ENCODE results near the gene PAK1IP1. TPM values are rescaled to one million over a fixed set of nuclear protein-coding genes. Genes with fewer than 3 reads are reported as not detected.

PAK1IP1 gene
- polyA plus RNA-seq, 1 of the 3 experiments (the other 2 are of a cell fraction), result 16.2 TPM

DNA sequence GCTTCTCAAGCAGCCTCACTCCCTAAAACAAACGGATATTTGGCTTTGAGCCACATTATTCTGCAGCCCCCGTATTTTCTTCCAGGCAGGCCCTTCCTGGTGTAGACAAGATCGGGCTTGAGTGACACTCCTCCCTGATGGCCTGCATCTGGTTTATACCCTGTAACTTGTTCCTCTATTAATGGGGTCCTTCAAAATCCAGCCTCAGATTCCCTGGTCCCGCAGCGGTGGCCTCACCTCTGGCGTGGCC, 27.7 kb downstream of the PAK1IP1 start:
- Histone ChIP-seq H3K27me3 (ENCODE audit: insufficient read depth) (no peaks in the 10 kb centered on the region), H3F3A (replicated peaks; ENCODE audit: insufficient read depth) (peaks cover 7% of the 10 kb centered on the region), H3K4me1 (ENCODE audit: control insufficient read depth in 1 of 2, insufficient read depth in 2 of 2, low read depth in 1 of 2, low read length in 1 of 2) (peaks cover 9 to 16% of the 10 kb centered on the region in 2 experiments; a peak in 2 of 4 replicates), H3K9me2 (no peaks in the 10 kb centered on the region), H3K79me2 (ENCODE audit: insufficient read depth) (peaks cover 38% of the 10 kb centered on the region), H3K4me2 (peak overlapping the region; percentile 85), H3K9me3 (no peaks in the 10 kb centered on the region), H3K4me3 (ENCODE audit: low read depth in 2 of 2, low read length in 1 of 2) (peak overlapping the region; percentile 65 to 93), H2AFZ (ENCODE audit: low read depth) (peak overlapping the region; percentile 89), H3K36me3 (replicated peaks in 1 of 2; ENCODE audit: control insufficient read depth in 1 of 2, insufficient read depth in 2 of 2, low read length in 1 of 2) (peaks cover 0 to 6% of the 10 kb centered on the region in 2 experiments), H3K9ac (peak overlapping the region; percentile 87), H4K20me1 (ENCODE audit: insufficient read depth) (no peaks in the 10 kb centered on the region), H3K27ac (ENCODE audit: low read depth in 2 of 2, low read length in 1 of 2) (peak overlapping the region; percentile 86 to 88)
- CTCF ChIA-PET, result interaction anchor here (0.8 to 1.2 kb wide), 3 partner anchors 25 to 216 kb away, joined by 3 to 4 read pairs (median 3); partner anchors contain the start of gene TMEM14B
- WGBS (ENCODE audit: low lambda C conversion rate), result 0% methylated on average over 6 of the region's 6 CpGs
- DNase-seq, result no peak
- POLR2A ChIA-PET, result interaction anchor here (0.6 to 4.7 kb wide), 5 partner anchors 15 to 165 kb away, joined by 3 to 66 read pairs (median 3); partner anchors contain the start of genes C6orf52, PAK1IP1, SYCP2L and TMEM14B
- TF ChIP-seq PBX3 (IDR thresholded peaks at IDR 0.05), result 0 out of 2 replicates have a peak, but pooled peaks have one; percentile 9
- TF ChIP-seq NFIC (IDR thresholded peaks at IDR 0.05; ENCODE audit: borderline replicate concordance), result peak; percentile 49
- TF ChIP-seq RAD21 (IDR thresholded peaks at IDR 0.05; ENCODE audit: low read length), result no peak

GRCh38 chr6:10722820-10723566, 28.2 kb downstream of the PAK1IP1 start, which contains the start of gene TMEM14C:
TMEM14C (plus strand) TSS chr6:10723070; CDS start chr6:10724614, 1,544 bp downstream.
- Histone ChIP-seq H3F3A (replicated peaks; ENCODE audit: insufficient read depth) (peaks cover 7% of the 10 kb centered on the region), H4K20me1 (ENCODE audit: insufficient read depth) (no peaks in the 10 kb centered on the region), H3K9me3 (no peaks in the 10 kb centered on the region), H3K4me2 (peak within 1 kb of the TSS; percentile 85), H2AFZ (ENCODE audit: low read depth) (peak within 1 kb of the TSS; percentile 95), H3K9ac (peak within 1 kb of the TSS; percentile 87), H3K27me3 (ENCODE audit: insufficient read depth) (no peaks in the 10 kb centered on the region), H3K9me2 (no peaks in the 10 kb centered on the region), H3K79me2 (ENCODE audit: insufficient read depth) (peaks cover 43% of the 10 kb centered on the region), H3K36me3 (replicated peaks in 1 of 2; ENCODE audit: control insufficient read depth in 1 of 2, insufficient read depth in 2 of 2, low read length in 1 of 2) (peaks cover 3 to 9% of the 10 kb centered on the region in 2 experiments), H3K4me3 (ENCODE audit: low read depth in 2 of 2, low read length in 1 of 2) (peak within 1 kb of the TSS; percentile 65 to 93), H3K4me1 (ENCODE audit: control insufficient read depth in 1 of 2, insufficient read depth in 2 of 2, low read depth in 1 of 2, low read length in 1 of 2) (peaks cover 9 to 16% of the 10 kb centered on the region in 2 experiments; a peak in 2 of 4 replicates), H3K27ac (ENCODE audit: low read depth in 2 of 2, low read length in 1 of 2) (peak within 1 kb of the TSS; percentile 88 to 90)
- ChIA-PET CTCF (interaction anchor here (0.8 to 1.3 kb wide), 5 partner anchors 24 to 346 kb away, joined by 3 to 4 read pairs (median 3); partner anchors contain the start of gene TMEM14B), POLR2A (interaction anchor here (1.0 to 4.7 kb wide), 5 partner anchors 15 to 164 kb away, joined by 3 to 66 read pairs (median 4); partner anchors contain the start of genes C6orf52, PAK1IP1, SYCP2L and TMEM14B)
- under 1% methylated on average over 30 of the region's 55 CpGs for WGBS (ENCODE audit: low lambda C conversion rate)
- peak; percentile 97 for DNase-seq
- TF ChIP-seq, protein P1, sequence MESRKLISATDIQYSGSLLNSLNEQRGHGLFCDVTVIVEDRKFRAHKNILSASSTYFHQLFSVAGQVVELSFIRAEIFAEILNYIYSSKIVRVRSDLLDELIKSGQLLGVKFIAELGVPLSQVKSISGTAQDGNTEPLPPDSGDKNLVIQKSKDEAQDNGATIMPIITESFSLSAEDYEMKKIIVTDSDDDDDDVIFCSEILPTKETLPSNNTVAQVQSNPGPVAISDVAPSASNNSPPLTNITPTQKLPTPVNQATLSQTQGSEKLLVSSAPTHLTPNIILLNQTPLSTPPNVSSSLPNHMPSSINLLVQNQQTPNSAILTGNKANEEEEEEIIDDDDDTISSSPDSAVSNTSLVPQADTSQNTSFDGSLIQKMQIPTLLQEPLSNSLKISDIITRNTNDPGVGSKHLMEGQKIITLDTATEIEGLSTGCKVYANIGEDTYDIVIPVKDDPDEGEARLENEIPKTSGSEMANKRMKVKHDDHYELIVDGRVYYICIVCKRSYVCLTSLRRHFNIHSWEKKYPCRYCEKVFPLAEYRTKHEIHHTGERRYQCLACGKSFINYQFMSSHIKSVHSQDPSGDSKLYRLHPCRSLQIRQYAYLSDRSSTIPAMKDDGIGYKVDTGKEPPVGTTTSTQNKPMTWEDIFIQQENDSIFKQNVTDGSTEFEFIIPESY (IDR thresholded peaks at IDR 0.05; ENCODE audit: borderline replicate concordance, low read depth), result no peak
- TF ChIP-seq NRF1 (IDR thresholded peaks at IDR 0.05; ENCODE audit: low read depth, low read length) (peak; percentile 75), IRF3 (IDR thresholded peaks at IDR 0.05; ENCODE audit: low read depth, low read length) (no peak), POLR2AphosphoS5 (IDR thresholded peaks at IDR 0.05; ENCODE audit: low read depth, low read length) (peak; percentile 58; the same call in 1 of the 2 replicates), CHD2 (IDR thresholded peaks at IDR 0.05; ENCODE audit: low read length, partially characterized antibody) (peak; percentile 10), FOXJ3 (CRISPR knock-in tag; IDR thresholded peaks at IDR 0.05) (no peak), TCF12 (IDR thresholded peaks at IDR 0.05) (peak; percentile 3; the same call in 1 of the 2 replicates), MXI1 (IDR thresholded peaks at IDR 0.05; ENCODE audit: low read depth, low read length) (peak; percentile 96), SIN3A (IDR thresholded peaks at IDR 0.05; ENCODE audit: borderline replicate concordance, low read depth, low read length) (peak; percentile 69; the same call in 1 of the 2 replicates), GABPA (IDR thresholded peaks at IDR 0.05; ENCODE audit: low read depth) (peak; percentile 51; the same call in 1 of the 2 replicates), JUND (IDR thresholded peaks at IDR 0.05) (no peak), ELF1 (IDR thresholded peaks at IDR 0.05) (0 out of 2 replicates have a peak, but pooled peaks have one; percentile 12), SMC3 (IDR thresholded peaks at IDR 0.05; ENCODE audit: low read depth, low read length) (peak; percentile 8; the same call in 1 of the 2 replicates)
- TF ChIP-seq, protein P2, sequence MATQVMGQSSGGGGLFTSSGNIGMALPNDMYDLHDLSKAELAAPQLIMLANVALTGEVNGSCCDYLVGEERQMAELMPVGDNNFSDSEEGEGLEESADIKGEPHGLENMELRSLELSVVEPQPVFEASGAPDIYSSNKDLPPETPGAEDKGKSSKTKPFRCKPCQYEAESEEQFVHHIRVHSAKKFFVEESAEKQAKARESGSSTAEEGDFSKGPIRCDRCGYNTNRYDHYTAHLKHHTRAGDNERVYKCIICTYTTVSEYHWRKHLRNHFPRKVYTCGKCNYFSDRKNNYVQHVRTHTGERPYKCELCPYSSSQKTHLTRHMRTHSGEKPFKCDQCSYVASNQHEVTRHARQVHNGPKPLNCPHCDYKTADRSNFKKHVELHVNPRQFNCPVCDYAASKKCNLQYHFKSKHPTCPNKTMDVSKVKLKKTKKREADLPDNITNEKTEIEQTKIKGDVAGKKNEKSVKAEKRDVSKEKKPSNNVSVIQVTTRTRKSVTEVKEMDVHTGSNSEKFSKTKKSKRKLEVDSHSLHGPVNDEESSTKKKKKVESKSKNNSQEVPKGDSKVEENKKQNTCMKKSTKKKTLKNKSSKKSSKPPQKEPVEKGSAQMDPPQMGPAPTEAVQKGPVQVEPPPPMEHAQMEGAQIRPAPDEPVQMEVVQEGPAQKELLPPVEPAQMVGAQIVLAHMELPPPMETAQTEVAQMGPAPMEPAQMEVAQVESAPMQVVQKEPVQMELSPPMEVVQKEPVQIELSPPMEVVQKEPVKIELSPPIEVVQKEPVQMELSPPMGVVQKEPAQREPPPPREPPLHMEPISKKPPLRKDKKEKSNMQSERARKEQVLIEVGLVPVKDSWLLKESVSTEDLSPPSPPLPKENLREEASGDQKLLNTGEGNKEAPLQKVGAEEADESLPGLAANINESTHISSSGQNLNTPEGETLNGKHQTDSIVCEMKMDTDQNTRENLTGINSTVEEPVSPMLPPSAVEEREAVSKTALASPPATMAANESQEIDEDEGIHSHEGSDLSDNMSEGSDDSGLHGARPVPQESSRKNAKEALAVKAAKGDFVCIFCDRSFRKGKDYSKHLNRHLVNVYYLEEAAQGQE (IDR thresholded peaks at IDR 0.05; ENCODE audit: low read depth, low read length), result 0 out of 2 replicates have a peak, but pooled peaks have one; percentile 5
